Stimulated activated CD8-positive, alpha-beta memory T cell treated with anti-CD3 and anti-CD28 coated beads, Interleukin-2, amount 100 ng/mL, for 1 hour (primary cell): Measurements from ENCODE around the gene ANTXR1.
"Not testable (repeated sequence)": the region's sequence is repeated elsewhere in the genome, so short reads cannot be mapped to it uniquely, and the experiment has no call there.

Experiments used
- DNase-seq, 2 donors: peaks; one replicate each; pipeline ENCODE4 v3.0.0-alpha.2; 2020; ENCODE audit warnings: low read depth in 2 of 2

Gene ANTXR1

GRCh38 chr2:69210385-69210784 is 197.4 kb downstream of the ANTXR1 start:
- DNase-seq: no peak

DNA sequence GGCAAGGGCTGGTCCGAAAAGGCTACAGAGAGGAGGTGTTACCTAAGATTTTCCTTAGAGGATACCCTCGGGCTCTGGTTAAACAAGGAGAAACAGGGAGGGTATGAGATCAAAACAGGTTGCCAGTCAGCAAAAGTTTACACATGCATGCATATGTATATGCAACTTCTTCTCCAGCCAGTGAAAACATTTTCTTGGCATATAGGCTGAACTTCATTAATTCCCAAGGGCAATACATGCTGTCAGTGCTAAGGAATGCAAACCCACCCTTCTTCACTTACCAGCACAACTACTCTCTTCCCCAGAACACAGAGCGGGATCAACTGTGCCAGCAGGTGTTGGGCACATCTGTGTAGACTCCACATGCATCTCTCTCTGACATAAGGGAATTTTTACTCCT is 198.1 kb downstream of the ANTXR1 start:
- no peak for DNase-seq

DNA sequence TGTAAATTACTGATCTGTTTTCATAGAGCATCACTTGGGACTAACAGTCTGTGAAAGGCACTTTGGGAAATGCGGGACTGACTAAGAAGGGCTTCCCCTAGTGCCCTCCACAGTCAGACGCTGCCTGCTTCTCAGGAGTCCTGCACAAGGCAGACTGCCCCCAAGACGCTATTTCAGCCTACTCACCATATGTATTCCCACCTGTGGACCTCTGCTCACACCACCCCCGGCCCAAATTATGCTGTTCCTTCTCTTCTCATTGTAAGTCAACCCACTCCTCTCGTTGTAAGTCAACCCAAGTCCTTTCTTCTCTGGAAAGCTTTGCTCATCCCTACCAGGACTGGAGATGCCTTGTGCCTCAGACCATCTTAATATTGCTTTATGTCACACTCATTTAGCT is 198.7 kb downstream of the ANTXR1 start:
- no peak for DNase-seq

DNA sequence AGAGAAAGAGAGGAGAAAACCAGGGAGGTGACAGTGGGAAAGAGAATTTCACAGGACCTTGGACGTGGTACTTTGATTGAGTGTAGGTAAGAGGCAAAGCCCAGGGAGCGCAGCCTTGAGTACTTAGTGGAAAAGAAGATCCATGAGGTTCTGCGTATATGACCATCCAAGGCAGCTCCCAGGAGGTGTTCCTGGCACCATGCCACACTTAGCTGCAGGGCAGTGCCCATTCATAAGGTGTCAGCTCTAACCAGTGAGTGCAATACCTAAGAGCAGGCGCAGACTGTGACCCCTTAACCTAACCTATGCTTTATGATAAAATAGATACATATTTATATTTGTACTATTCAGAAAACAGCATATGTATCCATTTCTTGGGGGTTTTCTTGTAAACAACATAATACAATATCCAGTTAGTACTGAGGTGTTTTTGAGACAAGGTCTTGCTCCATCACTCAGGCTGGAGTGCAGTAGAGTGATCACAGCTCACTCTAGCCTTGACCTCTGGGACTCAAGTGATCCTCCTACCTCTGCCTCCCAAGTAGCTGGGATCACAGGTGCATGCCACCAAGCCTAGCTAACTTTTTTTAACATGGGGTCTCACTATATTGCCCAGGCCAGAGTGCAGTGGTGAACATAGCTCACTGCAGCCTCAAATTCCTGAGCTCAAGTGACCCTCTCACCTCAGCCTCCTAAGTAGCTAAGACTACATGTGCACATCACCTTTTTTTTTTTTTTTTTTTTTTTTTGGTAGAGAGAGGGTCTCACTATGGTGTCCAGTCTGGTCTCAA is 199.5 kb downstream of the ANTXR1 start:
- DNase-seq: no peak

DNA sequence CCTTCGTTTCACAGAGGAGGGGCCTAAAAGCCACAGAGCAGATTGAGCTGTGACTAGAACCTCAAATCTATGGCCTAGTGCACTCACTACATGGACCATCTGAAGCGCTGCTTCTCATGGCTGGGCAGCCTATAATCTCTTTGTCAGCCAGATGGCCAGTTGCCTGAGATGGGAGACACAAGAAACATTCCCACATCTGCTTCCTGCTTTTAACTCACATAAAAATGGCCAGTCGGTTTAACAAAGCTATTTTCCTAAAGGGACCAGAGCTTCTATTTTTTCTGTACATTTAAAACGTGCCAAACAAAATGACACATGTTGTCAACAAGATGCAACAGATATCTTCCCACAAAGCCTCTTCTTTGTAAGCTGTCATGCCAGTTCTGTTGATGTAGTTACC is 200.2 kb downstream of the ANTXR1 start:
- no peak for DNase-seq

GRCh38 chr2:69213782-69214181 is 200.8 kb downstream of the ANTXR1 start:
- no peak for DNase-seq

GRCh38 chr2:69214898-69215297 is 201.9 kb downstream of the ANTXR1 start:
- DNase-seq: no peak

- DNase-seq: no peak
Measured at GRCh38 chr2:69216535-69217332, 203.8 kb downstream of the ANTXR1 start.

DNA sequence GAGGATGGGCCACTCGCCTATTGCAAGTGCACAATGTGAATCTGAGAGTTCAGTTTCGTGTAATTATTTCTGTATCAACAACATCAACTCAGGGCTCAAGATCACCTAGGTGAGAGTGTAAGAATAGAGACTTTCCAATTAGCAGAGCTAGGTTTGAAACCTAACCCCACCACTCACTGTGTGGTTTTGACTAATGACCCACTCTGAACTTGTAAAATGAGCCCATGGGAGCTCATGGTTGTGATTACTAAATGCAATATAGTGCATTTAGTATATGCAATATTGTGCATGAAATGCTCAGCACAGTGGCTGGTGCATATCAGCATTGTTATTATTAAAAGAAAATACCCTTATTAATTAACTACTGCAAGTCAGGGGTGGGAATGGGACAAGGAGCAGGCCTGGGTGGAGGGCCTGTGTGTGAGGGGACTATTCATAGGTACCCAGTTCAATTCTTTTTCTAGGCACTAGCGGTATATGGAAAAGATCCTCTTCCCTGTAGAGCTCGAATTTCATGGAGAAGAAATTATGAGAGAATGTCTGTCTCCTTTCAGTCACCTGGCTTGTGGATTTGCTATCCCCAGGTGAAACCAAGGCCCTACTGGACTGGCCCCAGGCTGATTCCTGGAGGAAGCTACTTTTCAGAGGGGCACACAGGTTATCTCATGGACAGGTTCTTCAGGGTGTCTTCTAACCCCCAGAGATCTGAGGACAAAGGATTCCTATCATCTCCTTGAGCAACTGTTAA is 204.5 kb downstream of the ANTXR1 start:
- DNase-seq: no peak

DNA sequence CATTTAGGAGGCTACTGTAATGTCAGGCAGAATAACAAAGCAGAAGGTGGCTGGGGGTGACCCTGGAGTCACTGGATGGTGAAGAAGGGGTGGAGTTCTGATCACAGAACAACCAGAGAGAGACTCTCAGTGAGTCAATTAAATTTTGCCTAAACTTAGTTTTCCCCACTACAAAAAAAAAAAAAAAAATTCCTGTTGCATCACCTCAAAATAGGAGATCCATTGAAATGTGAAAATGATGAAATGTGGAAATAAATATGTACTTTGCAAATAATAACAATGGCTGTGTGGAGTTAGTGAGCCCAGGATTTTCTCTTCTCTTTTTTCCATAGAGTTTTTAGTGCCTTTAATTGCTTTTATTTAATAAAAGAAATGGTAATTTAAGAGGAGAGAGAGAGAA is 208.5 kb downstream of the ANTXR1 start:
- DNase-seq: no peak

GRCh38 chr2:69221960-69222751 is 209.2 kb downstream of the ANTXR1 start:
- DNase-seq: no peak

DNA sequence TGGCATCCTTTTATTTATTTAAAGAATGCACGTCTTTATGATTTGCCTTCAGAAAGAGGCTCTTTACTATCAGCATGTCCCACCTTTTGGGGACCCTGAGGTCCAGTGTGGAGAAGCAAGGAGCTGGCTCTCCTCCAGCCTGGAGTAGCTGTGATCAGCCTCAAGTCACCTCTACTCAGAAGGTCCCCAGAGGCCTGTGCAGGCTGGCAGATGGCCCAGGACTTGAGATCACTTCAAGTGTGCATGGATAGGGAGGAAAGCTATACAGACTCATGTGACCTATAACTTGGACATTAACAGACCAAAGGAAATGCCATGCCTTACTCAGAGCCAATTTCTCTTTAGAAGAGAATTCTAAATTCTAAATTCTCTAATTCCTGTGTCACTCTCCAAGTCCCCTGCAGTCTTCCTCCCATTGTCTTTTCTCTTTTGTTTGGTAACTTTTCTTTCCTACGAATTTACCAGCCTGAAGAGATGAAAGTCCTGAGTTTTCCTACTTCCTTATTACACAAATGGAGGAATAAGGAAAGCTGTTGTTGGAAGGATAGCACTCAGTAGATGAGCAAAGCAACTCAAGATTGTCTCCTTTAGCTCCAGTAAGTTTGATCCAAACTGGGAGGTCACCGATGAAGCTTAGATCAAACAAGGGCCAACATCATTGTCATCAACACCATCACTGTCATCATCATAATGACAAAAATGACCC is 210.1 kb downstream of the ANTXR1 start:
- DNase-seq: no peak

DNA sequence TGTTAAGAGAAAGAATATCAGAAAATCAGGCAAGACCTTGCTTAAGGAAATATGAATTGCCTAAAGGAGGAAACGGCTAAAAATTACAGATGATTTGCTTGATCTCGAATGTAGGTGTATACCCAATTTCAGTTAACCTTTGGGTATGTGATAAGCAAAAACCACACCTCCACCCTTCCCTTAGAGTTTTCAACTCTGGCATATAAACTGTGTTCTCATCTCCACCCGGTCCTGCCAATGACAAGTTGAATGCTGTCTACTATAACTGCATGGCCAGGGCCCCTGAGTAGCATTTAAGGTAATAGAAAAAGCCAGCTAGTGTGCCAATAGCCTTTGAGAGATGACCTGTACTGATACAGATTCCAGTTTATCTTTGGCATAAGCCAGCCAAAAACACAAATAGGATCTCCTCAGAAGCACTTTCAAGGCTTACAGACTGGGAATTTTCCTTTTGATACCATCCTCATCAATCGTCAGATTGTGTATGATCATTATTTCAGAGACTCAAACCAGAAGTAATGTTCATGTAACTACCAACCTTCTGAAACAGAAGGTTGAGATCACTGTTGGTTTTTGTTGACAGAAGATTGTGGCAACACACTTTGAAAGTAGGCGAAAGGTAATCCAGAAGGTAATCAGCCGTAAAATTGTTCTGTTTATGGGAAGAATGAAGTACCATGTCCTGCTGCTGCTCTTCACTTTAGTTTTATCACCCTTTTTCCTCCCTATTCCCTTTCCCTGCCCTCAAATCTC is 211.0 kb downstream of the ANTXR1 start:
- no peak for DNase-seq

- DNase-seq: no peak
Measured at GRCh38 chr2:69224512-69224837, 211.5 kb downstream of the ANTXR1 start.

DNA sequence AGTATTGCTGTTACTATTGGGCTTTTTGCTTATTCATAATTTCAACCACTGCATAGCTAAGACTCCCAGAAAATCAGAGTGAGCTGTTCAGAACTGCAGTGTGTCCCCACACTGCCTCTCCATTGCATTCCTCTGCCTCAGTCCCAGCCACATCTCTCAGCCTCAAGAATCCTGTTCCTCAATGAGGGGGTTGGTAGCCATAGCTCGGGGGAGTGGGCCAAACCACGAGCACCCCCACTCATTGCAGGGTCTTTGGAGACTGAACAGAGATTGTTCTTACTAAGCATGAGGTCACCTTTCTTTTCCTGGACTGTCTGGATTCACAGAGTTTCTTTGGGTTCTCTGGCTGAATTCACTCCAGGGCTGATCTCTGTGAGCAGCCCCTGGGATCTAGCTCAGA is 213.0 kb downstream of the ANTXR1 start:
- no peak for DNase-seq

DNA sequence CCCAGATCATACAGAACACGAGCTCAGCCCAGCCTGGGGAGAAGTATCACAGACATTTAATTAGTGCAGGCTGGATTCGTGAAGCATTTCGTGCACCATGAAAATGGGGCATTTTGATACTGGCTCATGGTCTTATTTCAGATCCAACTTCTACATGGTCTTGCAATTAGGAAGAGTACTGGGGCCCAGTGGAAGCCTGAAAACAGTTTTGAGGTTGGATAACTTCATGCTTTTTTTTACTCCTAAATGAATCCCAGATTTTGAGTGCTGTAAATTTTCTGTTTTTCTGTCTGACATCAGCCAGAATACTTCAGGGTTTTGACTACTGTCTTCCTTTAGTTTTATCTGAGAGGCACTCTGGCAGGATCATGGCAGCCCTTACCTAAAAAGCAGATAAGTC is 213.9 kb downstream of the ANTXR1 start:
- DNase-seq: no peak

- DNase-seq: no peak
Measured at GRCh38 chr2:69227716-69228115, 214.7 kb downstream of the ANTXR1 start.

DNA sequence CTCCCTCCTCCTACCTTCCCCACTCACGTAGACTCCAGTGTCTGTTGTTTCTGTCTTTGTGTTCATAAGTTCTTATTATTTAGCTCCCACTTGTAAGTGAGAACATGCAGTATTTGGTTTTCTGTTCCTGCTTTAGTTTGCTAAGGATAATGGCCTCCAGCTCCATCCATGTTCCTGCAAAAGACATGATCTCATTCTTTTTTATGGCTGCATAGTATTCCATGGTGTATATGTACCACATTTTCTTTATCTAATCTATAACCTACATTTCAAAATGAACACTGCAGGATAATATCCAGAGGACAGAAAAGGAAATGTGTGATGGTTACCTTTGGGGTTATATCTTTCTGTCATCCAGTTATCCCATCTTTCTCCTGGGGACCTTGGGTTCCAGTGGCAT is 218.0 kb downstream of the ANTXR1 start:
- DNase-seq: not testable (repeated sequence)

DNA sequence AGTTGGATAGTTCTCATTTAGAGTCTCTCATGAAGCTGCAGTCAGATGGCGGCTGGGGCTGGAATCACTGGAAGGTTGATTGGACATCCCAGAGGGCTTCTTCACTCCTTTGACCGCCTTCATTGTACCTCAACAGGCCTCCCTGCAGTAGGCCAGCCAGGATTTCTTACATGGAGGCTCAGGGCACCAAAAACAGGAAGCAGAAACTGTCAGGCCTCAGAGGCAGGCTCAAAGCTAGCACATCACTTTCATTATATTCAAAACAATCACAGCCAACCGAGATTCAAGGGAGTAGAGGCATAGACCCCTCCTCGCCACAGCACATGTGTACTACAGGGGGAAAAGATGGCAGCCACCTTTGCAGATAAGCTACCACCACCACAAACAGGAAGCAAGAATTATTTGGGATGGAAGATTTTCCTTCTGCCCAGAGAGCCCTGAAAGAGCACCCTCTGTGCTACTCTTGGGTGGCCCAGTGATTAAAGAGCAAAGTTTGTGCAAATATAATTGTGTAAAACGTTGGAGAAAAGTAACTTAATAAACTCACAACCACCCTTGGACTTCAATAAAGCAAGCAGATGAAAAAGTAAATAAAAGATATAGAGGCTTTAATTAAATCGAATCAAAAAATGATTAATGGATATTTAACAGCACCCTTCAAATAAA is 218.8 kb downstream of the ANTXR1 start:
- no peak for DNase-seq

DNA sequence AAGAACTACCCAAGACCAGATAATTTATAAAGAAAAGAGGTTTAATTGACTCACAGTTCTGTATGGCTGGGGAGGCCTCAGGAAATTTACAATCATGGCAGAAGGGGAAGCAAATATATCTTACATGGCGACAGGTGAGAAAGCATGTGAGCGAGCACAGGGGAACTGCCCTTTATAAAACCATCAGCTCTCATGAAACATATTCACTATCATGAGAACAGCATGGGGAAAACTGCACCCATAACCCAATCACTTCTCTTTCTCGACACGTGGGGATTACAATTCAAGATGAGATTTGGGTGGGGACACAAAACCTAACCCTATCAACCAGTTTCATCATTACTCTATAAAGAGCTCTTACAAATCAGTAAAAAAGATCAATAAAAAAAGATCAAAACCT is 222.9 kb downstream of the ANTXR1 start:
- DNase-seq: not testable (repeated sequence)
